HG03045 (cell line): ENCODE results near the gene NLRX1.
"Not testable (repeated sequence)": the region's sequence is repeated elsewhere in the genome, so short reads cannot be mapped to it uniquely, and the experiment has no call there.

ENCODE experiments used
- ATAC-seq: cut with Tn5 transposase; IDR thresholded peaks from one replicate; pipeline ENCODE4 v1.9.1; 2021; ENCODE audit warnings: mild to moderate bottlenecking, moderate library complexity; ENCODE audit not compliant: unreplicated experiment

Gene NLRX1

DNA sequence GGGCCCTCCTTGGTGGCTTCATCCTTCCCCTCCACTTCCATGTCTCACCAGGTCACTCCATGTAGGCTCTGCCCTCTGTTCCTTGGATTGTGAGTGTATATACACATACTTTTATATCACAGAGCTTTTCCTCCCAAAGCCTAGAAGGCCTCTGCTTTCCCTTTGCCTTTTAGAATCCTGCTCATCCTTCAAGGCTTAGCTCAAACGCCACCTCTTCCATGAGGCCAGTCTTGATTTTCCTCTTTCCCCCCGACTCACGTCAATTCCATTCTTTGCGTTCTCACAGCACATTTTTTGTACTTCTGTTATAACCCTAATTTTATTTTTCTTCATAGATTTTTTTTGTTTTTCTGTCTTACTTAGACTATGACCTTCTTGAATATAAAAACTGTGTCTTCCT lies 15.9 kb upstream of the NLRX1 start:
- no peak for ATAC-seq

DNA sequence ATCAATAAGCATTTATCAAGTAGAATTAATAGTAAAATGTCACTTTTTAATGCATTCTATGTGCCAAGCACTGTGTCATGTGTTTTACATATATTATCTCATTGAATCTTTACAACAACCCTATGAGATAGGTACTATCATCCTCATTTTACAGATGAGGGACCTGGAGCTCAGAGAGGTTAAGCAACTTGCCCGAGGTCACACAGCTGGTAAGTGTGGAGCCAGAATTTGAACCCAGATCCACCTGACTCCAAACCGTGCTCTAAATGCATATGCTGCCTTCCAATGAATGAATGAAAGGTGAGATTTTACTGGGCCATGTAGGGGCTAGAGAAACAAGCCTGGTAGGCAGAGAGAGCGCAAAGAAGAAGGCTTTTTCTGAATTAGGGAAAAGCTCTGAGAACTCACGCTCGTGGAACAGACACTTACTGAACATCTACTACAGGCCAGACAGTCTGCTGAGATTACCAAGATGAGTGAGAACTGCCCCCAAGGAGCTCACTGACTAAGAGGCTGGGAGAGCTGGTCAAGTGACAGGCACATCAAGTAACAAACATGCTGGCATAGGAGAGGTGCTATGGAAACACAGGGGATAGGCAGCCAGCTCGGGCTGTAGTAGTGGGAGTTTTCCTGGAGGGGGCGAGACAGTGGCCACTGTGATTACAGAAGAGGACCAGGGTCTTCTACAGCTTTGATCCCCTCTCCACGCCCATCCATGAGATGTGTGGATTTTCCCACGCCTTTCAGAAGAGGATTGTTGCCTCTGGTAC lies 15.3 kb upstream of the NLRX1 start:
- no peak for ATAC-seq

DNA sequence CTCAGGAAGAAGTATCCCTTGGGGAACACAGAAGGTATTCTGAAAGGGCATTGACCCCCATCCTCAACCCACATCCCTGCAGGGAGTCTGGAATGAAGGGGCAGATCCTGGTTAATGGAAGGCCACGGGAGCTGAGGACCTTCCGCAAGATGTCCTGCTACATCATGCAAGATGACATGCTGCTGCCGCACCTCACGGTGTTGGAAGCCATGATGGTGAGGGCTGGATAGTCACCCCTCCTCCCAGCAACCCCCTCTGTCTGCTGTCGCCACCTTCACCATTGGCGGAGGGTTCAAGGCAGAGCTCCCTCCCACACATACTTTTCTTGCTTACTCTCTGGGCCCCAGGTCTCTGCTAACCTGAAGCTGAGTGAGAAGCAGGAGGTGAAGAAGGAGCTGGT lies 14.3 kb upstream of the NLRX1 start:
- no peak for ATAC-seq

DNA sequence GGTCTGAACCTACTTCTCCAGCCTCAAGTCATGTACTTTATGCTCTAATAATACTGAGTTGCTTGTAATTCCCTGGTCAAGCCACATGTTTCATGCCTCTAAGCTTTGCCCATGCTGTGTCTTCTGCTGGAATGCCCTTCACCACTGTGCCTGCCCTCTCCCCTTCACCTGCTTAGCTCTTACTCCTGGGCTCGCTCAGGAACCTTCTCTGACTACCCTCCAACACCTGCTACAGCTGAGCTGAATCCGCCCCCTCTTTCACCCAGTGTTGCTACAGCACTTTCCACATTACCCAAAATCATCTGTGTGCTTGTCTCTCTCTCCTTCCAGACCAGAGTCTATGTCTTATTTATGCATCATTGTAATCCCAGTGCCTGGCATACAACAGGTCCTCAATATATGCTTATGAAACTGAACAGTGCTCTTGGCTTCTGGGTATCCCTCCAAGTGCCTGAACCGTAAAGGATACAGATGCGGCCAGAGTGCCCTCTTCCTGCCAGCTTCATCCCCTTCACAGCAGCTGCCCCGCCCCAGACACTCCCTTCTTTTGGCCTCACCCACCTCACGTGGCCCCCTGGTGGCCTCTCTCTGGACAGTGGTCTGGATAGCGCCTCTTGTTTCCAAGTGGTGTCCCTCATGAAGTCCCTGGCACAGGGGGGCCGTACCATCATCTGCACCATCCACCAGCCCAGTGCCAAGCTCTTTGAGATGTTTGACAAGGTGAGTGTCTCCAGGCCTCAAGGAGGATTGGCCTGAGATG lies 12.6 kb upstream of the NLRX1 start:
- ATAC-seq: no peak

DNA sequence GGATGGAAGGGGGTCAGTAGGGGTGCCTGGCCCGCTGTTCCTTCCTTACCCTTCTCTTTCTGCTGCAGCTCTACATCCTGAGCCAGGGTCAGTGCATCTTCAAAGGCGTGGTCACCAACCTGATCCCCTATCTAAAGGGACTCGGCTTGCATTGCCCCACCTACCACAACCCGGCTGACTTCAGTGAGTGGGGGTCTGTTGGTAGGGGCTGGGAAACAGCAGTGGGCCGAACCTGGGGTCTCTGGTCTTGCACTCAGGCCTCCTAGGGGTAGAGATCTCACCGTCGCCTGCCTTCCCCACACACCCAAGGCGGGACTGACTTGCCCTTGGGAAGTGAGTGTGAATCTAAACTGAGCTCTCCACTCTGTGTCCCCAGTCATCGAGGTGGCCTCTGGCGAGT lies 12.0 kb upstream of the NLRX1 start:
- no peak for ATAC-seq

DNA sequence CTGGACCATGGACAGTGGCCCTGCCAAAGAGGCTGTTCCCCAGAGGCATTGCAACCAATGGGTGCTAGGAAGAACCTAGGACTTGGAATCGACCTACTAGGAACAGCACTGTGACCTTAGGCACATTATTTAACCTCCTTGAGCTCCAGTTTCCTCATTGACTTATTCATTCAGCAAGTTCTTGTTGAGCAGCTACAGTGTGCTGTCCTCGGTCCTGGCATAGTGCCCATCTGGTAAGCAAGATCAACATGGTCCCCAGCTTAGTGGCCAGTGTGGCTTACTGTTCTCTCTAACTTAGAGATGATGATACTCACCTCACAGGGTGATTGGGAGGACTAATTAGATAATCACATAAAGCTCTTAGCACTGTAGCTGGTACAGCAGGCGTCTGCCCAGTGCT lies 11.5 kb upstream of the NLRX1 start:
- ATAC-seq: no peak

DNA sequence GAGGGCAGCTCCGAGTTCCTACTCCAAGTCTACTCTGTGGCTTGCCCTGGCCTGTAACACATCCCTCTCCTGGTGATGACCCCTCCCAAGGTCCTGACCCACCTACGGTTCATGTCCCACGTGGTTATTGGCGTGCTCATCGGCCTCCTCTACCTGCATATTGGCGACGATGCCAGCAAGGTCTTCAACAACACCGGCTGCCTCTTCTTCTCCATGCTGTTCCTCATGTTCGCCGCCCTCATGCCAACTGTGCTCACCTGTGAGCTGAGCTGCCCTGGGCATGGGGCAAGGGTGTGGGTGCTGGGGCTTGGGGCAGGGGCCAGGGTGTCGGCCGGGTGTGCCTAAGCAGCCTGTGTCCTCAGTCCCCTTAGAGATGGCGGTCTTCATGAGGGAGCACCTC lies 10.1 kb upstream of the NLRX1 start:
- ATAC-seq: no peak

DNA sequence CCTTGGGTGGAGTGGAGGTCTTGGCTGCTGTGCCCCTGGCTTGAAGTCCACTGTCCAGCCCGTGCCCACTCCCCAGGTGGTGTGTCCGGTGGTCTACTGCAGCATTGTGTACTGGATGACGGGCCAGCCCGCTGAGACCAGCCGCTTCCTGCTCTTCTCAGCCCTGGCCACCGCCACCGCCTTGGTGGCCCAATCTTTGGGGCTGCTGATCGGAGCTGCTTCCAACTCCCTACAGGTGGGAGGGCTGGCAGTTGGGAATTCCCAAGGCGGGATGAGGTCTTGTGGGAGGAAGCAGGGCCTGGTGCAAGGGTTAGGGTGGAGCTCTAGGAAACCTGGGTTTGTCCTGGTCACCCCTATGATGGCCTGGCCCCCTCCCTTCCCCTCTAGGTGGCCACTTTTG lies 8.4 kb upstream of the NLRX1 start:
- ATAC-seq: no peak

DNA sequence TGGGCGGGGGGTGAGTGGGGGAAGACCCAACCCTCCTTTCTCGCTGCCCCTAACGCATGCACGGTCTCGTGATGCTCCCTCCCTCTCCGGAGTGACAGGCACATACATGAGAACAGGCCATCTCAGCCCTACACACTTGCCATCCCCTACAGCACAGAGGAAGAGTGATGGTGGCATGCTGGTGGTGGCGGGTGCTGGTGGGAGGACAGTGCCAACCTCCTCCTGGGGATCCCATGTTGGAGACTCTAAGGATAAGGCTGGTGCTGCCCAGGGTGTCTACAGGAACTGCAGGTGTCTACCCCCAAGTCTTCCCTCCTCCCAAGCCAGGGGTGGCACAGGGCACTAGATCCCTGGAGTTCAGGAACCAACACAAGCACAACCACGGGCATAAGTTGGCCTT lies 6.7 kb upstream of the NLRX1 start:
- ATAC-seq: no peak

DNA sequence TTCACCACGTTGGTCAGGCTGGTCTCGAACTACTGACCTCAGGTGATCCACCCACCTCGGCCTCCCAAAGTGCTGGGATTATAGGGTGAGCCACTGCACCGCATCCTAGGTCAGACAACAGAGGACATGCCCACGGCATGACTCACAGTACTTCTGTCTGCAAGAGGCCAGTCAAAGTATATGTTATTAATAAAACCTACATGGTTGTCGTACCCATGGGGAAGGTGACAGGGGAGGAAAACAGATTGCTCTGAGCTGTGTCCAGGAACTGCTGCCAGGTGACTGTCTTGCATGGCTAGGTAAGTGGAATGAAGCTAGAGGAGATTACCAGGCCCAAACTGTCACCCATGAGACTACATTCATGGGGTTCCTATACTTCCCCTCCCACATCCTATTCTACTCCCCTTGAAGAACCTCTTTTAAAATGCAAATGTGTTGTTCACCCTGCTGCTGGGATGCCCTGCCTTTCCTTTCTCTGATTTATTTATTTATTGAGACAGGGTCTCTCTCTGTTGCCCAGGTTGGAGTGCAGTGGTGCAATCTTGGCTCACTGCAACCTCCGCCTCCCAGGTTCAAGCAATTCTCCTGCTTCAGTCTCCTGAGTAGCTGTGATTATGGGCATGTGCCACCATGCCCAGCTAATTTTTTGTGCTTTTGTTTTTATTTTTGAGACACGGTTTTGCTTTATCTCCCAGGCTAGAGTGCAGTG lies 2.0 kb upstream of the NLRX1 start:
- no peak for ATAC-seq

DNA sequence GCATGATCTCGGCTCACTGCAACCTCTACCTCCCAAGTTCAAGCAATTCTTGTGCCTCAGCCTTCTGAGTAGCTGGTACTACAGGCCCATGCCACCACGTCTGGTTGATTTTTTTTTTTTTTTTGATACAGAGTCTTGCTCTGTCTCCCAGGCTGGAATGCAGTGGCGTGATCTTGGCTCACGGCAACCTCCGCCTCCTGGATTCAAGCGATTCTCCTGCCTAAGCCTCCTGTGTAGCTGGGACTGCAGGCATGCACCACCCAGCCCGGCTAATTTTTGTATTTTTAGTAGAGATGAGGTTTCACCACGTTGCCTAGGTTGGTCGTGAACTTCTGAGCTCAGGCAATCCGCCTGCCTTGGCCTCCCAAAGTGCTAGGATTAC lies 1.5 kb upstream of the NLRX1 start:
- ATAC-seq: not testable (repeated sequence)

DNA sequence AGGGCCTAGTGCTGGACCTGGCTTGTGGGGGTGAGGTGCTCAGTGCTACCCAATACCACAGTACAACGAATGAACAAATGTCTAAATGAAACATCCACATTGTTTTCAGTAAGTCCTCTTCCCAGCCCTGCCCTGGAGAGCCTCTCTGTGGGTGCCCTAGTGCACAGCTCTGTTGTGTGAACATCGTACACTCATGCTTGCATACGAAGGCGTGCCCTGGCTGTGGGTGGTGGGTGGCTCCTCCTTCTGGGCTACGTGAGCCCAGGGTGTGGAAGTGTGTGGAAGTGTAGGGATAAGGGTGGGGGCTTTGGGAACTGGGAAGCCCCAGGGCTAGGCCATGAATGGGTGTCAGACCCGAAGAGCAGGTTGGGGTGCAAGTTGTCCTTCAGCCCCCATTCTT lies 592 bp upstream of the NLRX1 start:
- ATAC-seq: no peak

DNA sequence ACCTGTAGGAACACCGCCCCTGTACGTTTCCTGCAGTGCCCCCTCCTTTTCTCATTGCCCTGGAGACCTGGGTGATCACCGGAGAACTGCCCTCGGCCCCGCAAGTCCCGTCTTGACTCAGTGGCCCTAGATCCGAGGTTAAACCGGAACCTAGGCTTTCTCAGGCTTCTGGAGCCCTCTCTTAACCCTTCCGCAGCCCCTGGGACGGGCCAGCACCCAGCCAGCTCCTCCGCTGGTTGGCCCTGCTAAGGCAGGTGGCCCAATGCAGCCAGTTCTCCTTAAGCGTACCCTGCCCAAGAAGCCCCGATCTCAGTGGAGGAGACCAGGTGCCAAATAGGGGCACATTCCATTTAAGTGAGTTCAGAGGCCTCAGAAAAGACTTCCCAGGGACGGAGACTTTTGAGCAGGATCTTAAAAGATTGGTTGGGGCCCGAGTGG lies 776 bp downstream of the NLRX1 start:
- peak; percentile 18 for ATAC-seq

DNA sequence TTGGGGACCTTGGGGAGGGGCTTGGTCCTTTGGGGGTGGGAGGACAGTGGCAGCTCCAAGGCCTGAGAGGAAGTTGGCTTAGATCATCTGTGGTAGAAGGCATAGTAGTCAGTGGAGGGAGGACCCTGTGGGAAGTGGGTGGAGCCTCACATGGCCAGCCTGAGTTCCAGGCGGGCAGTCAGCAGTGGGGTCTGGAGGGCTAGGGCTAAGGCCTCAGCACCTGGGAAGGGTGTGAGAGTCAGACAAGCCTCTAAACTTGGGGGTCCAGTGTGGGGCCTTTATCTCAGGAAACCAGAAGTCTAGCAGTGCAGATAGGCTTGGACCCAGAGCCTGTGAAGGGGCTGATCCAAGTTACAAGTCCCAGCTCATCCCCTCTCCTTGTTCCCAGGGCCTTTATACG lies 4.0 kb downstream of the NLRX1 start:
- ATAC-seq: no peak

DNA sequence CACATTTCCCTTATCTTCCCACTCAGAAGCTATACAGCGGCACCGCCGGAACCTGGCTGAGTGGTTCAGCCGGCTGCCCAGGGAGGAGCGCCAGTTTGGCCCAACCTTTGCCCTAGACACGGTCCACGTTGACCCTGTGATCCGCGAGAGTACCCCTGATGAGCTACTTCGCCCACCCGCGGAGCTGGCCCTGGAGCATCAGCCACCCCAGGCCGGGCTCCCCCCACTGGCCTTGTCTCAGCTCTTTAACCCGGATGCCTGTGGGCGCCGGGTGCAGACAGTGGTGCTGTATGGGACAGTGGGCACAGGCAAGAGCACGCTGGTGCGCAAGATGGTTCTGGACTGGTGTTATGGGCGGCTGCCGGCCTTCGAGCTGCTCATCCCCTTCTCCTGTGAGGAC lies 4.9 kb downstream of the NLRX1 start:
- ATAC-seq: no peak

DNA sequence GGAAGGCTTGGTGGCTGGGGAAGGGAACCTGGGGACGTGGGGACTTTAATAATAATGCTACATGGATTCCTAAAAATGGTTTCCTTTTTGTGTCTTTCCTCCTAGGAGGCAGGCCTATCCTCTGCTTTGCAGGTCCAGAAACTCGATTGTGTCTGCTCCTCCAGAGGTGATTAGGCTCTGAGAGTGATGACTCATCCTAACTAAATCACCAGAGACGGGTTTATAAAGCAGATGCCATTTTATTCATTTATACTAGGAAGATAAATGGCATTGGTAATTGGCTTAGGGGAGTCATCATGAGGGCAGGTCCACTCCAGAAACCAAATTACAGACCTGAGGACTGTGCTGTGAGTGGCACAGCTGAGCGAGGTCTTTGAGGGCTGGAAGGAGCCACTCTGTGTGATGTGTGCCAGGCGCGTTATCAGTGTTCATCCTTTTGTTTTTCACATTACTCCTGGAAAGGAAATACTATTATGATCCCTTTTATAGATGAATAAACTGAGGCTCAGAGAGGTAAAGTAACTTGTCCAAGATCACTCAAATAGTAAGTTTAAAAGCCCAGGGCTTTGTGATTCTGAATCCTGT lies 7.1 kb downstream of the NLRX1 start:
- ATAC-seq: no peak

DNA sequence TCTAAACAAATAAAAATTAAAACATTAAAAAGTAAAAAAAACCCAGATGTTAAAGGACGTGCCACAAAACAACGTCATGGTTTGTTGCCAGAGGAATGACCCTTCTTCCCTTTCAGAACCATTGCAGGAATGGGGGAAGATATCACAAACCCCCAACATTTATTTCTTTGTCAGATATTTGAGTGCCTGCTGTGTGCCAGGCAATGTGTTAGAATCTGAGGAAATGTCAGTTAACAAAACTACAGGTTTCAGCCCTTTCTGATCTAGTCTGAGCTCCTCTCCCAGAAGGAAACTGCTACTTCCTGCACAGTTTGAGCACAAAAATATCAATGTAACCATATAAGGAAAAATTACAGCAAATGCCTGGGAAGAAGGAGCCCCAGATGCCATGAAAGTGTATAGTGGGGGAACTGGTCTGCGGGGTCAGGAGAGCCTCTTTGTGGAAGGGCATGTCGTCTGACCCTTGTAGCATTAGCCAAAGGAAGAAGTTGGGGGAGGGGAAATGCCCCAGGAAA lies 9.7 kb downstream of the NLRX1 start:
- ATAC-seq: no peak

DNA sequence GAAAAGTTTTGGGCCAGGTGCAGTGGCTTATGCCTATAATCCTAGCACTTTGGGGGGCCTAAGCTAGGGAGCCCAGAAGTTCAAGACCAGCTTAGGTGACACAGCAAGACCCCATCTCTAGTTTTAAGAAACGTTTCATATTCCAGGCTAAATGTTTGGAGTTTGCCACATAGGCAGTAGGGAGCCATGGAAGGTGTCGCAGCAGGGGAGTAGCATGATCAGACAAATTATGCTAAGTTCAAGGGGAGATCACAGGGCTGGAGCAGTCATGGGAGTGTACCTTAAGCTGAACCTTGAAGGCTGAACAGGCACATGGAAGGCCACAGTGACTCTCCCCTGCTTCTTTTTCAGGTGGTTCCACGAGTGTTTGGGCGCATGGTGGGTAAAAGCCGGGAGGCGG lies 10.8 kb downstream of the NLRX1 start:
- ATAC-seq: no peak

DNA sequence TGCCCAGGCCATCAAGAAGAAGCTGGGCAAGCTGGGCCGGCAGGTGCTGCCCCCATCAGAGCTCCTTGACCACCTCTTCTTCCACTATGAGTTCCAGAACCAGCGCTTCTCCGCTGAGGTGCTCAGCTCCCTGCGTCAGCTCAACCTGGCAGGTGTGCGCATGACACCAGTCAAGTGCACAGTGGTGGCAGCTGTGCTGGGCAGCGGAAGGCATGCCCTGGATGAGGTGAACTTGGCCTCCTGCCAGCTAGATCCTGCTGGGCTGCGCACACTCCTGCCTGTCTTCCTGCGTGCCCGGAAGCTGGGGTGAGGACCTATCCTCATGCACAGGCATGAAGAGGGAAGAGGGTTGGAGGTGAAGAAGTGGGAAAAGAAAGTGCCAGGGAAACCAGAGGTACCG lies 11.5 kb downstream of the NLRX1 start:
- ATAC-seq: no peak

DNA sequence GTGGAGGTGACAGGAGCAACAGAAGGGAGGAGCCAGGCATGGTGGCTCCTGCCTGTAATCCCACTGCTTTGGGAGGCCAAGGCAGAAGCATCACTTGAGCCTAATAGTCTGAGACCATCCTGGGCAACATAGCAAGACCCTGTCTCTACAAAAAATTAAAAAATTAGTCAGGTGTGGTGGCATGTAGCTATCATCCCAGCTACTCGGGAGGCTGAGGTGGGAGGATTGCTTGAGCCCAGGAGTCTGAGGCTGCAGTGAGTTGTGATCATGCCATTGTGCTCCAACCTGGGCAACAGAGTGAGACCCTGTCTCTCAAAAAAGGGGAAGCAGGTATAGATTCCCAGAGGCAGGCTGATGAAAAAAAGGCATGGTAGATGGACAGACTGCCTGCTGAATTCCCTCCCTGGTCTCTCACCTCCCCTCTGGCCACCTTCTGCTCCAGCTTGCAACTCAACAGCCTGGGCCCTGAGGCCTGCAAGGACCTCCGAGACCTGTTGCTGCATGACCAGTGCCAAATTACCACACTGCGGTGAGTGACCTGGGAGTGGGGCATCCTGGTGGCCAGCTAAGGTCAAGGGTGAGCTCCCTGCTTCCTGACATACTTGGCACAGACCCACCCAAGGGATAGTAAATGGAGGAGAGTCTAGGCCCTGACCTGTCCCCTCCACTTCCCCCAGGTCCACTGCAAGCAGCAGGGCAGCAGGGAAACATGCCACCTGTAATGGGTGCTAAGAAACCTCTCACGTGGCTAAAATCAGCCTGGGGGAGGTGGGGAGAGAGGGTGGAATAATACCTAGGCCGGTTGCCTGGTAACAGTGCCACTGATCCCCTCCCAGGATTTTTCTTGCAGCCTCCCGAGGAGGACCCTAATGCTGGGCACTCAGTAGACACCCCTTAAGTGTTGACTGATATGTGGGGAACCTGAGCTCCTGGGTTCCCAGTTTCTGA lies 12.5 kb downstream of the NLRX1 start:
- no peak for ATAC-seq
